NCI-H1694 (cell line): ENCODE results near the gene ARFGAP1.
A peak's percentile ranks its signal among the peaks of the same experiment; 100 is the strongest.

Source experiments
- DNase-seq: peaks from one replicate; lab custom pipeline; 2025; lab: John Stamatoyannopoulos, UW

Gene ARFGAP1

DNA sequence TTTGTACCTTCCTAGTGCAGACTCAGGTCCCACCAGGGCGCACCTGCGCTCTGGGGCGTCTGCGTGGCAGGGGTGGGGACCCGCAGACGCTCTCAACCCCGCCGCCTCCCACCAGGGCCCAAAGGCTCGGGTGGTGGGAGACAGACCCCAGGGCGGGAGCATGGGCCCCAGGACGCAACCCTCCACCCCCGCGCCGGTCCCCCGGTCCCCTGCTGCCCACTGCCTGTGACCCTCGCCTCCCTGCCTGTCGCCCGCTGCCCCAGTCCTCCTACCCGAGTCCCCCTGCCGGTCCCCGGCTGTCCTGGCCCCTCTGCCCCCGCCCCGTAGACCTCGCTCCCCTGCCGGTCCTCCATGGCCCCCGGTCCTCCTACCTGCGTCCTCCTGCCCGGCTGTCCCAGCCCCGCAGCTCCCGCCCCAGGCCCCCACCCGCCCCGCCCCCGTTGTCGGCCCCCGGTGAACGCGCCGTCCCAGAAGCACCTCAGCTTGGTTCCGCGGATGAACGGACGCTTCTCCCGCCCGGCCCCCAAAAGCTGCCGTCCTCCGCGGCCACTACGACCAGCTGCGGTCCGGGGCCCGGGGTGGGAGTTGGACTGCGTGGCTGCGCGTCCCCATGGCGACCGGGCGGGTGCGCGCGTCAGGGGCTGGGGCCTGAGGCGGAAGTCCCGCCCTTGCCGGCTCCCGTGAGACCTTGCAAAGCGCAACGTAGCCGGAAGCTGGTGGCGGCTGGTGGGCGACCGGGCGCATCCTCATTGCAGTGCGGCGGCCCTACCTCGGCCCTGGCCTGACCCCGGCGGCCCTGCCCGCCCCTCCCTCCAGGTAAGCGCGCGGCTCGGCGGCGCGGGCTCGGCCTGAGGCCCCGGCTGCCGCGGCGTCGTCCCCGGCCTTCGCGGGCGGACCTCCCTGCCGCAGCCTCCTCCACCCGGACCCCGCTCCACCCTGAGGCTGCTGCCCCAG, at the start of gene ARFGAP1:
TSS of gene ARFGAP1 (plus strand) at position 709 of the 954 bp plus-strand sequence. CDS start 2,768 bp downstream, outside the sequence.
- DNase-seq = peak; percentile 48

GRCh38 chr20:63223121-63223825, 49.3 kb upstream of the ARFGAP1 start:
- no peak for DNase-seq

- DNase-seq = no peak
These were observed 48.8 kb upstream of the ARFGAP1 start for GRCh38 chr20:63223826-63224207.

GRCh38 chr20:63224412-63225081, 48.1 kb upstream of the ARFGAP1 start:
- DNase-seq = no peak

- DNase-seq = no peak
These were observed 47.5 kb upstream of the ARFGAP1 start for GRCh38 chr20:63225082-63225454.

- no peak for DNase-seq
These were observed 46.3 kb upstream of the ARFGAP1 start for GRCh38 chr20:63226042-63226943.

- no peak for DNase-seq
These were observed 45.4 kb upstream of the ARFGAP1 start for GRCh38 chr20:63227260-63227659.

GRCh38 chr20:63228806-63229205, 43.8 kb upstream of the ARFGAP1 start:
- DNase-seq = no peak

DNA sequence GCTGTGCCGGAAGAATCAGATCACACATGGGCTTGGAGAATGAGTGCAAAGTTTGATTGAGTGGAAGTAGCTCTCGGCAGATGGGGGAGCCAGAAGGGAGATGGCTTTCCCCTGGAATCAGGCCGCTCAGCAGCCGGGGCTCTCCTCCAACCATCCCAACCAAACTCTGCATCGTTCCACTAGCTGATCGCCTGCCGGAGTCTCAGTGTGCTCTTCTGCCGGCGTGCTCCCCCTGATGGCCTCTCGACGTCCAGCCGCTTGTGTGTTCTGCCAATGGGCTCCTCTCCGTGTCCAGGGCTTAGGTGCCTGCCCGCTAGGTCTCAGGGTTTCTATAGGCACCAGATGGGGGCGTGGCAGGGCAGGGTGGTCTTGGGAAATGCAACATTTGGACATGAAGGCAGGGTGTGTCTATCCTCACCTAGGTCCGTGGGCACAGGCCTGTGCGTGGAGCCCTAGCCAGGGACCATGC, 41.8 kb upstream of the ARFGAP1 start:
- DNase-seq = no peak

DNA sequence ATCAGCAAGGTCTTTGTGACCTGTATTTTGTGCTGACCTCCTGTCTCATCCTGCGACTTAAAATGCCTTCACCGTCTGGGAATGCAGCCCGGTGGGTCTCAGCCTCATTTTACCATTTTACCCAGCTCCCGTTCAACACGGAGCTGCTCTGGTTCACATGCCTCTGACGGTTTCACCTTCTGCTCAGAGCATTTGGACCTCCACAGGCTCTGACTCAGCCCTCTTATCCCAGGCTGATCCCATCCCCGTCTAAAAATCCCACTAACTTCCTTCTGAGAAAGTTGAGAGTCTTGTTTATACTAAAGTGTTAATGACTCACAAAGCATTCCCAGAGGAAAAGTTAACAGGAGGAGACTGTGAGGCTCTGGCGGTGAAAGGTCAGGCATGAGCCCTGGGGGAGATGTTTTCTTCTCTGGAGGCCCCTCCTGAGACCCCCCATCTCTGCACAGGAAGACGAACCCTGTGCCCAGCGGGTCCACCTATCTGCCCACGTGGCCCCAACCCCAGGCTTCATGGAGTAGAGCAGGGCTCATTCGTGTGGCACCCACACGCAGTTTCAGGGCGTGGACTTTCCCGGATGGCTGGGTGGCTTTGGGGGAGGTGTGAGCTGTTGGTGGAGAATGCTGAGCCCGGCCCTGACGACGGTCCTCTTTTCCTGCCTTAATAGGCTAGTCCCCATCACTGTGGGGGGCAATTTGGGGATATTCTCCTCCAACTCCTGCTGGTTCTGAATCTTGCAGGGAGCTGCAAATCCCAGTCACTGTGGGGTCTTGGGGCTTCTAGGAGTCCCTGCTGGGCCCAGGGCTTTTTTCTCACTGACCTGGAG, 40.2 kb upstream of the ARFGAP1 start:
- DNase-seq = no peak

- DNase-seq = no peak
These were observed 39.6 kb upstream of the ARFGAP1 start for GRCh38 chr20:63233061-63233344.

GRCh38 chr20:63233924-63234323, 38.7 kb upstream of the ARFGAP1 start:
- DNase-seq = no peak

GRCh38 chr20:63234693-63235398, 37.8 kb upstream of the ARFGAP1 start:
- no peak for DNase-seq

DNA sequence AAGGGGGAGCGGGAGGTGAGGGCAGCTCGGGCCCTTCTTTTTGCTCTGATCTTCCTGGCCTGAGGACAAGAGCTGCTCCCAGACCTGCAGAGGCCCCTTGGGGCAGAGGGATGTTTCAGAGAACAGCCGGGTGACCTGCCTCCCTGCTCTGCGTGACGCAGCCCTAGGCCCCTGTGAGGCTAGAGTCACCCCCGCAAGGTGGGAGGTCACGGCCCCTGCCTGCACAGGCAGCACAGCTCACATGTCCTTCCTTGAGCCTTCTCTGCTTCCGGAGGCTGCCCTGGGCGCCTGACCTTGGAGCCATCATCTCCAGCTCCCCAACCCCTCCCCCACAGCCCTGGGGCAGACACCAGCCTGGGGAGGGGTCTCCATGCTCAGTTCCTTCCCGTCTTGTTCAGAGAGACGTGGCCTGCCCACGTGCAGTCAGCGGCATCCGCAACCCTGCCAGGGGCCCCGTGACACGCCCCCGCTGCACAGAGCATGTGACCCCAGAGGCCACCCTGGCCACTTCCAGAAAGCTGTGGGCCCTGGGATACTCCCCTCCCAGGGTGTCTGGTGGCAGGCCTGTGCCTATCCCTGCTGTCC, 37.1 kb upstream of the ARFGAP1 start, which contains the start of gene BIRC7:
TSS of gene BIRC7 (plus strand) at position 507 of the 585 bp plus-strand sequence. CDS start 192 bp downstream, outside the sequence.
- DNase-seq = no peak

- DNase-seq = no peak
These were observed 36.3 kb upstream of the ARFGAP1 start for GRCh38 chr20:63236116-63236837.

- no peak for DNase-seq
These were observed 34.6 kb upstream of the ARFGAP1 start for GRCh38 chr20:63238031-63238430.

DNA sequence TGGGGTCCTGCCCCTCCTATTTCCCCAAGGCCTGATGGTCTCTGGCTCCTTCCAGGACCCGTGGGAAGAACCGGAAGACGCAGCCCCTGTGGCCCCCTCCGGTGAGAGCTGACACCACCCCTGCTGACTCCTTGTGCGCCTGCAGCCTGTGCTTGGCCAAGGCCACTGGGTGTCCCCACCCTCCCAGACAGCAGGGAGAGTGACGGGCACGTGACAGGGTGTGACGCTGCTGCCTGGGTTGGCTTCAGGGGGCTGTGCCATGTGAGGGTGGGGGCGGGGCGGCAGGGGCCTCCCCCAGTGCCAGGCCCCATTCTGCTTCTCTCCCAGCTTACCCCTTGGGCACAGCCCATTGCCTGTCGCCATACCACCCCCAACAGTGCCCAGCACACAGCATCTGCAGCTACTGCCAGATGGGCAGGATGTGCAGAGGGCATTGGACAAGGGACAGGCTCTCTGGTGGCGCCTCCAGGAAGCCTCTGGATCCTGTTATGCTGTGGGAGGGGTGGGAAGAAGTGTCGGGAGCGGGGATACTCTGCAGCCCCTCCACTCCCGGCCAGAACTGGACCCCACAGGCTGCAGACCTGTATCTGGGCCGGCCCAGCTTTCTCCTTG, 34.0 kb upstream of the ARFGAP1 start:
- no peak for DNase-seq

DNA sequence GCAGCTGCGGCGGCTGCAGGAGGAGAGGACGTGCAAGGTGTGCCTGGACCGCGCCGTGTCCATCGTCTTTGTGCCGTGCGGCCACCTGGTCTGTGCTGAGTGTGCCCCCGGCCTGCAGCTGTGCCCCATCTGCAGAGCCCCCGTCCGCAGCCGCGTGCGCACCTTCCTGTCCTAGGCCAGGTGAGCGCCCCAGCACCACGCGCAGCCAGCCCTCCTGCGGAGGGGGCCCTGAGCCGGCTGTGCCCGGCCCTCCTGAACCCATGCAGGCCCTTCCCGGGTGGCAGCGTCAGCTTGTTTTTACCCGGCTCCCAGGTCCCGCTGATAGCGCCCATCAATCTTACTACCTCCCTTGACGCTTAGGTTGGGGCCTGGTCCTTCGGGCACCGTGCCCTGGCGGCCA, 33.2 kb upstream of the ARFGAP1 start:
- DNase-seq = no peak
